Measurements from ENCODE around the gene PCDHGA4.
"Not testable (repeated sequence)": the region's sequence is repeated elsewhere in the genome, so short reads cannot be mapped to it uniquely, and the experiment has no call there.

PCDHGA4 gene

GRCh38 chr5:141382469-141383294, 27.9 kb downstream of the PCDHGA4 start, which contains the start of gene PCDHGA7:
Gene PCDHGA7 (plus strand): TSS chr5:141382742. CDS start chr5:141382900, 158 bp downstream.
- Mint-ChIP-seq H3K4me3 (peak within 1 kb of the TSS; percentile 54), H3K9me3 (peaks cover 14% of the 10 kb centered on the region)
- CTCF ChIA-PET: interaction anchor here (1.1 kb wide), 1 partner anchor 38 kb away, joined by 3 read pairs; the partner anchor contains the start of gene PCDHGA11

GRCh38 chr5:141383345-141383744, 28.5 kb downstream of the PCDHGA4 start:
- peaks cover under 1% of the 10 kb centered on the region for H3K36me3 Mint-ChIP-seq
- no peaks in the 10 kb centered on the region for H3K4me1 Mint-ChIP-seq
- peaks cover 14% of the 10 kb centered on the region for H3K9me3 Mint-ChIP-seq
- H3K27ac Mint-ChIP-seq: no peak overlapping the region
- CTCF ChIA-PET: interaction anchor here (1.1 kb wide), 1 partner anchor 37 kb away, joined by 3 read pairs; the partner anchor contains the start of gene PCDHGA11
- H3K27me3 Mint-ChIP-seq: peaks cover 46% of the 10 kb centered on the region
- no peak overlapping the region for H3K4me3 Mint-ChIP-seq
- no peak for DNase-seq

More at GRCh38 chr5:141382469-141383294, 27.9 kb downstream of the PCDHGA4 start, which contains the start of gene PCDHGA7:
- Mint-ChIP-seq H3K27me3 (peaks cover 43% of the 10 kb centered on the region), H3K27ac (no peak within 1 kb of the TSS), H3K4me1 (no peaks in the 10 kb centered on the region), H3K36me3 (no peaks in the 10 kb centered on the region)
- no peak for DNase-seq

- peaks cover 58% of the 10 kb centered on the region for H3K27me3 Mint-ChIP-seq
- CTCF ChIA-PET: no interaction called here
Observed at GRCh38 chr5:141384471-141385267, 29.8 kb downstream of the PCDHGA4 start.

GRCh38 chr5:141387557-141388311, 32.9 kb downstream of the PCDHGA4 start, which contains the start of gene PCDHGB4:
Gene PCDHGB4 (plus strand): TSS chr5:141387698. CDS start chr5:141387885, 187 bp downstream.
- CTCF ChIA-PET: interaction anchor here (1.1 to 2.0 kb wide), 3 partner anchors 18 to 123 kb away, joined by 3 to 5 read pairs (median 4); partner anchors contain the start of genes PCDHGA12 and PCDHGB3
- Mint-ChIP-seq H3K27ac (peak within 1 kb of the TSS; percentile 46), H3K27me3 (peaks cover 49% of the 10 kb centered on the region), H3K9me3 (peaks cover 29% of the 10 kb centered on the region), H3K4me3 (peak within 1 kb of the TSS; percentile 31)
- peak; percentile 43 for DNase-seq
- H3K4me1 Mint-ChIP-seq, H3K36me3 Mint-ChIP-seq: not testable (repeated sequence)

More at GRCh38 chr5:141384471-141385267, 29.8 kb downstream of the PCDHGA4 start:
- H3K27ac Mint-ChIP-seq: no peak overlapping the region
- no peaks in the 10 kb centered on the region for H3K4me1 Mint-ChIP-seq
- H3K36me3 Mint-ChIP-seq: peaks cover 3% of the 10 kb centered on the region
- H3K9me3 Mint-ChIP-seq: peaks cover 22% of the 10 kb centered on the region
- H3K4me3 Mint-ChIP-seq: no peak overlapping the region
- DNase-seq: no peak

- DNase-seq: no peak
- Mint-ChIP-seq H3K27me3 (peaks cover 49% of the 10 kb centered on the region), H3K27ac (peak overlapping the region; percentile 46), H3K36me3 (peaks cover 10% of the 10 kb centered on the region), H3K9me3 (peaks cover 30% of the 10 kb centered on the region), H3K4me3 (no peak overlapping the region), H3K4me1 (no peaks in the 10 kb centered on the region)
- CTCF ChIA-PET: no interaction called here
Observed at GRCh38 chr5:141388661-141389060, 33.8 kb downstream of the PCDHGA4 start.

GRCh38 chr5:141389153-141390042, 34.6 kb downstream of the PCDHGA4 start:
- no peak overlapping the region for H3K27ac Mint-ChIP-seq
- H3K36me3 Mint-ChIP-seq: peaks cover 11% of the 10 kb centered on the region
- H3K4me1 Mint-ChIP-seq: no peaks in the 10 kb centered on the region
- H3K9me3 Mint-ChIP-seq: peaks cover 30% of the 10 kb centered on the region
- CTCF ChIA-PET: interaction anchor here (1.2 to 2.4 kb wide), 2 partner anchors 23 to 41 kb away, joined by 4 to 8 read pairs; partner anchors contain the start of genes PCDHGA10 and PCDHGA12
- H3K27me3 Mint-ChIP-seq: peaks cover 53% of the 10 kb centered on the region
- H3K4me3 Mint-ChIP-seq: peak overlapping the region; percentile 1
- no peak for DNase-seq

- H3K27me3 Mint-ChIP-seq: peaks cover 55% of the 10 kb centered on the region
- no peak within 1 kb of the TSS for H3K27ac Mint-ChIP-seq
- DNase-seq: no peak
- H3K9me3 Mint-ChIP-seq: peaks cover 38% of the 10 kb centered on the region
- CTCF ChIA-PET: interaction anchor here (2.1 kb wide), 1 partner anchor 28 kb away, joined by 6 read pairs; the partner anchor contains the start of gene PCDHGA11
- peaks cover 11% of the 10 kb centered on the region for H3K36me3 Mint-ChIP-seq
- H3K4me3 Mint-ChIP-seq: no peak within 1 kb of the TSS
- no peaks in the 10 kb centered on the region for H3K4me1 Mint-ChIP-seq
Observed at GRCh38 chr5:141392429-141393198, 37.8 kb downstream of the PCDHGA4 start, which contains the start of gene PCDHGA8. Gene PCDHGA8 (plus strand): TSS chr5:141392633. CDS start chr5:141392814, 181 bp downstream.

- Mint-ChIP-seq H3K36me3 (peaks cover 11% of the 10 kb centered on the region), H3K4me3 (no peak overlapping the region), H3K4me1 (no peaks in the 10 kb centered on the region), H3K9me3 (peaks cover 38% of the 10 kb centered on the region), H3K27ac (no peak overlapping the region), H3K27me3 (peaks cover 55% of the 10 kb centered on the region)
- CTCF ChIA-PET: no interaction called here
- no peak for DNase-seq
Observed at GRCh38 chr5:141393267-141393666, 38.4 kb downstream of the PCDHGA4 start.

GRCh38 chr5:141394401-141395187, 39.8 kb downstream of the PCDHGA4 start:
- not testable (repeated sequence) for H3K4me3 Mint-ChIP-seq, H3K4me1 Mint-ChIP-seq, DNase-seq, H3K27ac Mint-ChIP-seq
- CTCF ChIA-PET: interaction anchor here (0.9 to 1.7 kb wide), 2 partner anchors 22 to 26 kb away, joined by 3 to 6 read pairs; partner anchors contain the start of gene PCDHGA11
- Mint-ChIP-seq H3K9me3 (peaks cover 37% of the 10 kb centered on the region), H3K27me3 (peaks cover 56% of the 10 kb centered on the region), H3K36me3 (peaks cover 11% of the 10 kb centered on the region)

GRCh38 chr5:141397756-141398551, 43.1 kb downstream of the PCDHGA4 start, which contains the start of gene PCDHGB5:
Gene PCDHGB5 (plus strand): TSS chr5:141397947. CDS start chr5:141398128, 181 bp downstream.
- Mint-ChIP-seq H3K27me3 (peaks cover 61% of the 10 kb centered on the region), H3K36me3 (peaks cover 13% of the 10 kb centered on the region), H3K9me3 (peaks cover 33% of the 10 kb centered on the region), H3K4me3 (peak within 1 kb of the TSS; percentile 56)
- CTCF ChIA-PET: interaction anchor here (0.6 to 2.9 kb wide), 8 partner anchors 9 to 557 kb away, joined by 3 to 12 read pairs (median 4); partner anchors contain the start of genes PCDHGA10, PCDHGA11 and PCDHGB3
- H3K27ac Mint-ChIP-seq, H3K4me1 Mint-ChIP-seq: not testable (repeated sequence)
- DNase-seq: peak; percentile 57
